Upper lobe of left lung (tissue), 4 donors: ENCODE measurements around the gene NAP1L2.

Source experiments
- EP300 ChIP-seq, 4 donors: sonication (generic); formaldehyde crosslinking; IDR thresholded peaks; one replicate each; pipeline ENCODE4 v1.5.1; 2017; ENCODE audit warnings: antibody characterized with exemption in 4 of 4, control low read depth in 2 of 4
- POLR2A ChIP-seq, 4 donors: fragments of 450-650 bp; IDR thresholded peaks; one replicate each; pipeline ENCODE4 v1.5.1; 2016 to 2017; ENCODE audit warnings: antibody characterized with exemption in 4 of 4, mild to moderate bottlenecking in 2 of 4
- POLR2AphosphoS5 ChIP-seq, 2 donors: sonication (generic); formaldehyde crosslinking; IDR thresholded peaks; one replicate each; pipeline ENCODE4 v1.5.1; 2017; ENCODE audit warnings: antibody characterized with exemption in 2 of 2
- TF ChIP-seq, protein P1 (sequence below), 6 experiments: fragments of 450-650 bp in 4 of 6; fragments of 200-600 bp in 2 of 6; sonication (generic) in 2 of 6; IDR thresholded peaks; one replicate each; pipeline ENCODE4 v1.5.1; 2016 to 2019; ENCODE audit warnings: antibody characterized with exemption in 6 of 6

DNA sequence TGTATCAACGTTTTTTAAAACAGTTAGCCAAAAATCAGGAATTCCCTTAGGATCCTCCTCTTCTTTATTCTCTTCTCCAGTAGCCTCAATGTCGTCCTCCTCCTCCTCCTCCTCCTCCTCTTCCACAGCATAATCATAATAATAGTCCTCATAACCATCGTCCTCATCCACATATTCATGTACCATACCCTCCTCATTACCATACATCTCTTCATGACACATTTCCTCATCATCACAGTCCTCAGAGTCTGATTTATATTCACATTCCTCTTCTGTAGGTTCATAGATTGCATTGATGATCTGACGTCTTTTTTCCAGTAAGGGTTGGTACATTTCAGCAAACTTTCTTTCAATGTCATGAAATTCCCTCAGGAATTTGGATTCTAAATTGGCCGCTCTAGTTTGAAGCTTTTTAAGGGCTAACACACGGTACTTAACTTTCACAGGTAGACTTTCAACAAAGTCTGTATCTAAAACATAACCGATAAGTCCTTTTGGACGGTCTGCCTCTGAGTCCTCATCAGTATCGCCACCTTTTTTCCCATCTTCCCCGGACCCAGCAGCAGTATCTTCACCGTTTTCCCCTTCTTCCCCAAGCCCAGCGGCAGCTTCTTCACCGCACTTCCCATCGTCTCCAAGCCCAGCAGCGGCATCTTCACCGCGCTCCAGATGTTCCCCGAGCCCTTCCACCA lies 771 bp downstream of the NAP1L2 start:
- TF ChIP-seq POLR2A (IDR thresholded peaks at IDR 0.05) (no peak), EP300 (IDR thresholded peaks at IDR 0.05) (no peak), POLR2AphosphoS5 (IDR thresholded peaks at IDR 0.05) (no peak)
- TF ChIP-seq, protein P1, sequence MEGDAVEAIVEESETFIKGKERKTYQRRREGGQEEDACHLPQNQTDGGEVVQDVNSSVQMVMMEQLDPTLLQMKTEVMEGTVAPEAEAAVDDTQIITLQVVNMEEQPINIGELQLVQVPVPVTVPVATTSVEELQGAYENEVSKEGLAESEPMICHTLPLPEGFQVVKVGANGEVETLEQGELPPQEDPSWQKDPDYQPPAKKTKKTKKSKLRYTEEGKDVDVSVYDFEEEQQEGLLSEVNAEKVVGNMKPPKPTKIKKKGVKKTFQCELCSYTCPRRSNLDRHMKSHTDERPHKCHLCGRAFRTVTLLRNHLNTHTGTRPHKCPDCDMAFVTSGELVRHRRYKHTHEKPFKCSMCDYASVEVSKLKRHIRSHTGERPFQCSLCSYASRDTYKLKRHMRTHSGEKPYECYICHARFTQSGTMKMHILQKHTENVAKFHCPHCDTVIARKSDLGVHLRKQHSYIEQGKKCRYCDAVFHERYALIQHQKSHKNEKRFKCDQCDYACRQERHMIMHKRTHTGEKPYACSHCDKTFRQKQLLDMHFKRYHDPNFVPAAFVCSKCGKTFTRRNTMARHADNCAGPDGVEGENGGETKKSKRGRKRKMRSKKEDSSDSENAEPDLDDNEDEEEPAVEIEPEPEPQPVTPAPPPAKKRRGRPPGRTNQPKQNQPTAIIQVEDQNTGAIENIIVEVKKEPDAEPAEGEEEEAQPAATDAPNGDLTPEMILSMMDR (IDR thresholded peaks at IDR 0.05): no peak
